HG03558 (cell line): ENCODE data around the gene CHSY1.
"Not testable (repeated sequence)": the region's sequence is repeated elsewhere in the genome, so short reads cannot be mapped to it uniquely, and the experiment has no call there.

Experiments used
- ATAC-seq: cut with Tn5 transposase; IDR thresholded peaks from one replicate; pipeline ENCODE4 v1.9.1; 2021; ENCODE audit warnings: moderate number of reproducible peaks; ENCODE audit not compliant: unreplicated experiment; ENCODE audit errors: extremely low read depth

CHSY1 gene

DNA sequence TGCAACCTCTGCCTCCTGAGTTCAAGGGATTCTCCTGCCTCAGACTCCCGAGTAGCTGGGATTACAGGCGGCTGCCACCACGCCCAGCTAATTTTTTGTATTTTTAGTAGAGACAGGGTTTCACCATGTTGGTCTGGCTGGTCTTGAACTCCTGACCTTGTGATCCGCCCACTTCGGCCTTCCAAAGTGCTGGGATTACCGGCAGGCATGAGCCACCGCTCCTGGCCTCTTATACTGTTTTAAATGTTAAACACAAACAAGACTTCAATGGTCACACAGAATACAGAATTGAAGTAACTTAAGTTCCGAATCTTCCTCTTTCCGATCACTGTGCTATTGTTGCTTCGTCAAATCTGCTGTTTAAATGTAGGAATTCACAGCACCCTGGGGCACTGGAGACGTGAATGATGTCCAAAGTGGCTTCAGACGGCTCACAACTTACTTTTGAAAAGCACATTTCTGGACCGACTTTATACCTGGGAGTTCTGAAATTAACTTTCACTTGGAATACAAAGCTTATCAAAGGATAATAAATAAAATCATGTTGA is 125.9 kb downstream of the CHSY1 start:
- not testable (repeated sequence) for ATAC-seq
